GM12878 (cell line): ENCODE results near the gene EN1. TPM values are rescaled to one million over a fixed set of nuclear protein-coding genes. Genes with fewer than 3 reads are reported as not detected.
A peak's percentile ranks its signal among the peaks of the same experiment; 100 is the strongest.

ENCODE experiments used
- ATAC-seq: fragments of 200-7000 bp; cut with Tn5 transposase; 3 replicates; pipeline ENCODE4 v1.9.1; 2020; ENCODE audit warnings: mild to moderate bottlenecking, moderate library complexity
- BruUV-seq: library from RNA; stranded (reverse); fragments of 400-500 nt; replicated peaks from 2 replicates; lab custom pipeline; 2021; lab: Mats Ljungman, UMichigan
- CTCF ChIA-PET: fragments of 300-600 bp; sonication (Branson Sonifier 250); formaldehyde crosslinking; extraction: SDS; loops from one replicate; lab custom pipeline; 2021; ENCODE audit warnings: inconsistent platforms; lab: Yijun Ruan, JAX
- POLR2A ChIA-PET: fragments of 350-600 bp; formaldehyde crosslinking; extraction: SDS; loops from one replicate; lab custom pipeline; 2021; ENCODE audit warnings: inconsistent platforms; lab: Charles Lee
- RAD21 ChIA-PET: fragments of 300-600 bp; sonication (Branson Sonifier 250); formaldehyde crosslinking; loops from one replicate; lab custom pipeline; 2023; ENCODE audit warnings: antibody characterized with exemption; ENCODE audit not compliant: unreplicated experiment; lab: Charles Lee
- SMC1A ChIA-PET: fragments of 300-600 bp; sonication (Branson Sonifier 250); formaldehyde crosslinking; loops from one replicate; lab custom pipeline; 2023; ENCODE audit not compliant: unreplicated experiment, uncharacterized antibody; lab: Charles Lee
- DNase-seq: peaks from one replicate; pipeline ENCODE4 v3.0.0-alpha.2; 2011; ENCODE audit warnings: low read depth, low spot score
- FAIRE-seq: peaks from 3 replicates; lab custom pipeline; 2011; peaks lifted over from hg19 to GRCh38; lab: Jason Lieb, UNC
- H2AFZ ChIP-seq: 2 replicates; pipeline ENCODE4 v1.6.0; 2011; ENCODE audit warnings: low read depth, low read length, control low read depth; ENCODE audit not compliant: control insufficient read depth
- H3K27ac ChIP-seq: 2 replicates; pipeline ENCODE4 v1.5.1; 2011; ENCODE audit warnings: control low read depth; ENCODE audit not compliant: control insufficient read depth, insufficient read depth
- H3K27me3 ChIP-seq, 2 experiments: replicated peaks in 1 of 2; 2 replicates each; pipeline versions ENCODE4 v1.6.0 to v1.6.1; 2011; ENCODE audit warnings: low read length in 1 of 2; ENCODE audit not compliant: control insufficient read depth in 2 of 2, insufficient read depth in 2 of 2
- H3K36me3 ChIP-seq, 2 experiments: 2 replicates each; pipeline ENCODE4 v1.5.1; 2011; ENCODE audit warnings: low read length in 1 of 2; ENCODE audit not compliant: control insufficient read depth in 2 of 2, insufficient read depth in 2 of 2
- H3K4me1 ChIP-seq: 2 replicates; pipeline ENCODE4 v1.6.1; 2011; ENCODE audit warnings: mild to moderate bottlenecking, low read length, moderate library complexity, mixed read lengths; ENCODE audit not compliant: control insufficient read depth, insufficient read depth
- H3K4me2 ChIP-seq: 2 replicates; pipeline ENCODE4 v1.6.0; 2011; ENCODE audit warnings: control low read depth; ENCODE audit not compliant: control insufficient read depth, insufficient read depth
- H3K4me3 ChIP-seq: fragments of 200-600 bp; sonication (generic); 2 replicates; pipeline ENCODE4 v1.5.1; 2016
- H3K79me2 ChIP-seq: 2 replicates; pipeline ENCODE4 v1.6.0; 2011; ENCODE audit warnings: low read length; ENCODE audit not compliant: control insufficient read depth, insufficient read depth
- H3K9ac ChIP-seq: 2 replicates; pipeline ENCODE4 v1.8.0; 2011; ENCODE audit warnings: low read length, control low read depth, mixed read lengths; ENCODE audit not compliant: control insufficient read depth, insufficient read depth
- H3K9me3 ChIP-seq: replicated peaks from 3 replicates; pipeline ENCODE4 v1.5.1; 2011; ENCODE audit warnings: mild to moderate bottlenecking, low read length; ENCODE audit not compliant: control insufficient read depth, insufficient read depth
- H4K20me1 ChIP-seq: 2 replicates; pipeline ENCODE4 v1.6.0; 2011; ENCODE audit not compliant: control insufficient read depth, insufficient read depth
- CEBPB ChIP-seq, 2 experiments: fragments of 150-350 bp in 1 of 2; IDR thresholded peaks; 2 replicates each; pipeline ENCODE4 v1.6.1; 2012 to 2014; ENCODE audit warnings: low read depth in 2 of 2, low read length in 2 of 2, borderline replicate concordance in 1 of 2, inconsistent platforms in 1 of 2
- KLF5 ChIP-seq: fragments of 450-650 bp; IDR thresholded peaks from 2 replicates; pipeline ENCODE4 v1.6.1; 2014; ENCODE audit warnings: mild to moderate bottlenecking; ENCODE audit not compliant: partially characterized antibody
- NFYB ChIP-seq: IDR thresholded peaks from 2 replicates; pipeline ENCODE4 v1.6.1; 2011; ENCODE audit warnings: low read depth, mild to moderate bottlenecking, low read length, improper control_type of control experiment, moderate library complexity; ENCODE audit not compliant: insufficient read depth
- POLR2A ChIP-seq: IDR thresholded peaks from 2 replicates; pipeline ENCODE4 v1.6.1; 2011; ENCODE audit warnings: low read depth, mild to moderate bottlenecking, low read length
- RAD51 ChIP-seq: fragments of 450-650 bp; IDR thresholded peaks from 2 replicates; pipeline ENCODE4 v1.6.1; 2016; ENCODE audit warnings: moderate library complexity, mild to moderate bottlenecking, inconsistent platforms
- SIX5 ChIP-seq: IDR thresholded peaks from 2 replicates; pipeline ENCODE4 v1.6.1; 2011; ENCODE audit warnings: mild to moderate bottlenecking, low read depth, low read length, moderate library complexity; ENCODE audit not compliant: severe bottlenecking
- SMAD5 ChIP-seq: IDR thresholded peaks from 2 replicates; pipeline ENCODE4 v1.6.1; 2016; ENCODE audit warnings: antibody characterized with exemption, low read depth
- SMARCA5 ChIP-seq: fragments of 450-650 bp; IDR thresholded peaks from 2 replicates; pipeline ENCODE4 v1.6.1; 2017; ENCODE audit warnings: mild to moderate bottlenecking
- SP1 ChIP-seq: IDR thresholded peaks from one replicate; pipeline ENCODE4 v1.6.1; 2011; ENCODE audit warnings: low read depth, low read length
- STAT1 ChIP-seq: fragments of 450-650 bp; conservative IDR thresholded peaks from 2 replicates; pipeline ENCODE4 v1.6.1; 2014; ENCODE audit warnings: antibody characterized with exemption, mild to moderate bottlenecking
- STAT3 ChIP-seq: IDR thresholded peaks from 2 replicates; pipeline ENCODE4 v1.6.1; 2011; ENCODE audit warnings: low read depth, low read length, improper control_type of control experiment
- WRNIP1 ChIP-seq: IDR thresholded peaks from 2 replicates; pipeline ENCODE4 v1.6.1; 2011; ENCODE audit warnings: low read depth, low read length, improper control_type of control experiment, borderline replicate concordance
- ZZZ3 ChIP-seq: IDR thresholded peaks from 2 replicates; pipeline ENCODE4 v1.6.1; 2011; ENCODE audit warnings: low read depth; ENCODE audit not compliant: control insufficient read depth, insufficient read length
- WGBS: methylation state at CpG from one replicate; pipeline ENCODE4 v1.1.6; 2016; ENCODE audit warnings: low lambda C conversion rate; ENCODE audit not compliant: insufficient replicate concordance, insufficient coverage; ENCODE audit errors: missing lambda C conversion rate; 5-methylcytosine and 5-hydroxymethylcytosine counted together
- in situ Hi-C: fragments of 300-500 bp; cut with MboI; formaldehyde crosslinking; loops from 9 replicates; pipeline ENCODE4 v1.14.3; 2018; ENCODE audit warnings: mixed read lengths
- intact Hi-C: fragments of 100-400 bp; cut with micrococcal nuclease; formaldehyde crosslinking; loops from one replicate; pipeline ENCODE4 v1.14.2; 2022; ENCODE audit not compliant: unreplicated experiment
- polyA plus RNA-seq, 11 experiments: library from polyadenylated mRNA; depleted of rRNA in 4 of 11; unstranded in 6 of 11; stranded (reverse) in 5 of 11; fragments of >200 nt; fragmentation: Nextera tagmentation in 4 of 11; fragmentation: Illumina TruSeq in 1 of 11; extraction: Ambion mirVana in 4 of 11; extraction: Trizol in 1 of 11; gene quantifications; 1 replicate in 1 of 11; 2 replicates in 10 of 11; pipeline versions ENCODE4 v1.2.1 to v1.2.3, GENCODE V29; 2011 to 2016; ENCODE audit warnings: inconsistent platforms in 2 of 11, missing spikeins in 2 of 11, low read depth in 1 of 11
- total RNA-seq, 4 experiments: library from RNA; depleted of rRNA in 3 of 4; stranded (reverse); fragments of >200 nt in 3 of 4; fragmentation: Illumina TruSeq in 1 of 4; extraction: Trizol in 1 of 4; gene quantifications; 2 replicates each; pipeline versions ENCODE4 v1.2.1 to v1.2.3, GENCODE V29; 2013 to 2021

EN1 gene
- total and polyA plus RNA-seq, 10 of the 15 experiments (the other 5 are each of a cell fraction or from before 2014, with no cell fraction given): not detected

- no peaks in the 10 kb centered on the region for H3K36me3 ChIP-seq
- 64% methylated on average over 4 of the region's 4 CpGs for WGBS
- H3K27ac ChIP-seq: no peak overlapping the region
- DNase-seq: no peak
- FAIRE-seq: no peak
- intact Hi-C loops: loop anchor here (5.0 to 10.0 kb wide), 2 partner anchors 131 to 594 kb away; no protein-coding TSS in a partner anchor
- no peak overlapping the region for H3K4me3 ChIP-seq
- SMC1A ChIA-PET: interaction anchor here (1.4 kb wide), 1 partner anchor 283 kb away, joined by 4 read pairs; no protein-coding TSS in a partner anchor
- RAD21 ChIA-PET: interaction anchor here (1.4 to 4.2 kb wide), 2 partner anchors 9 to 124 kb away, joined by 3 to 29 read pairs; no protein-coding TSS in a partner anchor
- in situ Hi-C loops: loop anchor here (5.0 to 10.0 kb wide), 3 partner anchors 294 to 601 kb away; no protein-coding TSS in a partner anchor
- BruUV-seq: no TSS peak
- TF ChIP-seq SIX5 (no peak), NFYB (peak; percentile 56; the same call in 1 of the 2 replicates)
- no peak for ATAC-seq
- CTCF ChIA-PET: interaction anchor here (1.0 to 4.7 kb wide), 7 partner anchors 11 to 381 kb away, joined by 3 to 54 read pairs (median 5); no protein-coding TSS in a partner anchor
- H3K4me2 ChIP-seq: no peak overlapping the region
- no peaks in the 10 kb centered on the region for H3K79me2 ChIP-seq
- no peaks in the 10 kb centered on the region for H3K4me1 ChIP-seq
- no peaks in the 10 kb centered on the region for H3K27me3 ChIP-seq
- no peak overlapping the region for H2AFZ ChIP-seq
- H3K9me3 ChIP-seq: no peaks in the 10 kb centered on the region
- POLR2A ChIA-PET: no interaction called here
- no peaks in the 10 kb centered on the region for H4K20me1 ChIP-seq
- no peak overlapping the region for H3K9ac ChIP-seq
These were observed 36.3 kb upstream of the EN1 start for GRCh38 chr2:118883792-118884191.

- no peaks in the 10 kb centered on the region for H3K9me3 ChIP-seq
- no peaks in the 10 kb centered on the region for H3K79me2 ChIP-seq
- no peak overlapping the region; the same call in 1 of the 2 replicates for H3K4me3 ChIP-seq
- H3K27me3 ChIP-seq: no peaks in the 10 kb centered on the region
- peak overlapping the region; percentile 15; the same call in 1 of the 2 replicates for H3K4me2 ChIP-seq
- H3K36me3 ChIP-seq: no peaks in the 10 kb centered on the region
- BruUV-seq: no TSS peak
- ChIA-PET SMC1A (interaction anchor here (0.8 to 2.5 kb wide), 8 partner anchors 56 to 428 kb away, joined by 3 to 13 read pairs (median 5); no protein-coding TSS in a partner anchor), RAD21 (interaction anchor here (0.9 to 4.2 kb wide), 7 partner anchors 10 to 593 kb away, joined by 3 to 29 read pairs (median 3); no protein-coding TSS in a partner anchor), POLR2A (no interaction called here), CTCF (interaction anchor here (0.7 to 4.7 kb wide), 17 partner anchors 9 to 661 kb away, joined by 3 to 54 read pairs (median 10); no protein-coding TSS in a partner anchor)
- ATAC-seq (peak; percentile 93), FAIRE-seq (peak; percentile 80), DNase-seq (no peak)
- no peaks in the 10 kb centered on the region for H3K4me1 ChIP-seq
- H2AFZ ChIP-seq: peak overlapping the region; percentile 56
- H3K27ac ChIP-seq: no peak overlapping the region
- no peaks in the 10 kb centered on the region for H4K20me1 ChIP-seq
- in situ Hi-C loops: loop anchor here (5.0 to 10.0 kb wide), 3 partner anchors 294 to 602 kb away; no protein-coding TSS in a partner anchor
- no peak overlapping the region for H3K9ac ChIP-seq
- 15% methylated on average over 17 of the region's 17 CpGs for WGBS
- intact Hi-C loops: loop anchor here (5.0 to 10.0 kb wide), 2 partner anchors 132 to 594 kb away; no protein-coding TSS in a partner anchor
- TF ChIP-seq SP1 (no peak), STAT3 (no peak), WRNIP1 (0 out of 2 replicates have a peak, but pooled peaks have one; percentile 57), KLF5 (no peak), RAD51 (no peak), STAT1 (no peak), SMAD5 (no peak), CEBPB (IDR thresholded peaks at IDR 0.05; ENCODE audit: borderline replicate concordance in 1 of 2, low read depth in 2 of 2, low read length in 2 of 2) (no peak), SMARCA5 (peak; percentile 79), ZZZ3 (no peak), POLR2A (no peak)
These were observed 35.4 kb upstream of the EN1 start for GRCh38 chr2:118882693-118883336.
